ENCODE measurements around the gene MFAP3L.

DNA sequence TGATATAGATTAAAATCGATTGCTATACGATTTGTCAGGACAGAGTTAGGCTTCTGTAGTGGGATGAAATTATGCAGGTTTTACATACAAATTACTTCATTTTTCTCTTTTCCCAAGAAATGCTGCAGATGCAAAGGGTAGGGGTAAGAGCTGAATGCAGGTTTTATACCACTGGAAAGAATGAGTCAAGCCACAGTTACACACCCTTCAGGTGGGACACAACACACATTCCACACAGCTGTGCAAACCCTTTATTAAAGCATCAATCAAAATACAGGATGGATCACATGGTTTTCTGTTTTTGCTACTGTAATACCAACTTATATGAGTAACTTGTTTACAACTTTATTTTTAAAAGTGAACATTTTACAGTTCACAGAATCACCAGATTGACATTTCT, 39.8 kb downstream of the MFAP3L start:
- no peak for TF ChIP-seq CTCF (conservative IDR thresholded peaks at IDR 0.05)
- TF ChIP-seq EZH2 (IDR thresholded peaks at IDR 0.05; ENCODE audit: low read depth) = no peak
